ENCODE measurements around the gene TPPP2.

The TPPP2 gene

GRCh38 chr14:21072031-21072473, 42.0 kb downstream of the TPPP2 start:
- no peaks in the 10 kb centered on the region for H3K36me3 ChIP-seq (ENCODE audit: insufficient read depth, low read length)
- no peaks in the 10 kb centered on the region for H3K27me3 ChIP-seq (ENCODE audit: insufficient read depth, low read length, poor library complexity, severe bottlenecking)
- no peaks in the 10 kb centered on the region for H3K79me2 ChIP-seq (ENCODE audit: insufficient read depth, low read length)
- peak overlapping the region; percentile 82 for H2AFZ ChIP-seq (ENCODE audit: low read length)
- no peaks in the 10 kb centered on the region for H3F3A ChIP-seq (ENCODE audit: low read depth)
- no peaks in the 10 kb centered on the region for H3K9me2 ChIP-seq (replicated peaks; ENCODE audit: low read depth, low read length)
- peaks cover 32% of the 10 kb centered on the region for H3K4me1 ChIP-seq (ENCODE audit: insufficient read depth, low read length, poor library complexity, severe bottlenecking)
- H3K4me3 ChIP-seq (ENCODE audit: low read length, poor library complexity, severe bottlenecking) = peak overlapping the region; percentile 95
- no peaks in the 10 kb centered on the region for H3K9me3 ChIP-seq (ENCODE audit: insufficient read depth, low read depth, low read length)
- peak overlapping the region; percentile 96 for H3K4me2 ChIP-seq (ENCODE audit: low read depth, low read length, poor library complexity, severe bottlenecking)
- H4K20me1 ChIP-seq (ENCODE audit: insufficient read depth, low read length, poor library complexity, severe bottlenecking) = no peaks in the 10 kb centered on the region
- TF ChIP-seq EZH2phosphoT487 (IDR thresholded peaks at IDR 0.05; ENCODE audit: borderline replicate concordance) (no peak), CTCF (conservative IDR thresholded peaks at IDR 0.05; ENCODE audit: low read length) (no peak; the same call in 1 of the 2 replicates)
- peak overlapping the region; percentile 83 for H3K9ac ChIP-seq (ENCODE audit: low read depth, low read length, poor library complexity, severe bottlenecking)

- Histone ChIP-seq H3K4me1 (ENCODE audit: insufficient read depth, low read length, poor library complexity, severe bottlenecking) (peaks cover 32% of the 10 kb centered on the region), H3K27me3 (ENCODE audit: insufficient read depth, low read length, poor library complexity, severe bottlenecking) (no peaks in the 10 kb centered on the region), H3K9me2 (replicated peaks; ENCODE audit: low read depth, low read length) (no peaks in the 10 kb centered on the region), H3F3A (ENCODE audit: low read depth) (no peaks in the 10 kb centered on the region), H3K4me2 (ENCODE audit: low read depth, low read length, poor library complexity, severe bottlenecking) (peak overlapping the region; percentile 96), H3K4me3 (ENCODE audit: low read length, poor library complexity, severe bottlenecking) (no peak overlapping the region), H3K36me3 (ENCODE audit: insufficient read depth, low read length) (no peaks in the 10 kb centered on the region), H3K79me2 (ENCODE audit: insufficient read depth, low read length) (no peaks in the 10 kb centered on the region), H2AFZ (ENCODE audit: low read length) (no peak overlapping the region), H3K9ac (ENCODE audit: low read depth, low read length, poor library complexity, severe bottlenecking) (peak overlapping the region; percentile 83), H4K20me1 (ENCODE audit: insufficient read depth, low read length, poor library complexity, severe bottlenecking) (no peaks in the 10 kb centered on the region), H3K9me3 (ENCODE audit: insufficient read depth, low read depth, low read length) (no peaks in the 10 kb centered on the region)
- TF ChIP-seq CTCF (conservative IDR thresholded peaks at IDR 0.05; ENCODE audit: low read length) (no peak), EZH2phosphoT487 (IDR thresholded peaks at IDR 0.05; ENCODE audit: borderline replicate concordance) (no peak)
Observed at GRCh38 chr14:21072781-21073339, 42.8 kb downstream of the TPPP2 start.

GRCh38 chr14:21073921-21074320, 43.9 kb downstream of the TPPP2 start:
- Histone ChIP-seq H2AFZ (ENCODE audit: low read length) (no peak overlapping the region), H3K9me3 (ENCODE audit: insufficient read depth, low read depth, low read length) (no peaks in the 10 kb centered on the region), H3K27me3 (ENCODE audit: insufficient read depth, low read length, poor library complexity, severe bottlenecking) (no peaks in the 10 kb centered on the region), H3K4me3 (ENCODE audit: low read length, poor library complexity, severe bottlenecking) (no peak overlapping the region), H4K20me1 (ENCODE audit: insufficient read depth, low read length, poor library complexity, severe bottlenecking) (no peaks in the 10 kb centered on the region), H3F3A (ENCODE audit: low read depth) (no peaks in the 10 kb centered on the region), H3K4me2 (ENCODE audit: low read depth, low read length, poor library complexity, severe bottlenecking) (no peak overlapping the region), H3K9me2 (replicated peaks; ENCODE audit: low read depth, low read length) (no peaks in the 10 kb centered on the region), H3K79me2 (ENCODE audit: insufficient read depth, low read length) (no peaks in the 10 kb centered on the region), H3K9ac (ENCODE audit: low read depth, low read length, poor library complexity, severe bottlenecking) (no peak overlapping the region), H3K4me1 (ENCODE audit: insufficient read depth, low read length, poor library complexity, severe bottlenecking) (peaks cover 32% of the 10 kb centered on the region), H3K36me3 (ENCODE audit: insufficient read depth, low read length) (no peaks in the 10 kb centered on the region)
- TF ChIP-seq EZH2phosphoT487 (IDR thresholded peaks at IDR 0.05; ENCODE audit: borderline replicate concordance) = no peak
- no peak for TF ChIP-seq CTCF (conservative IDR thresholded peaks at IDR 0.05; ENCODE audit: low read length)
